ENCODE measurements around the gene ACR.
"Not testable (repeated sequence)": the region's sequence is repeated elsewhere in the genome, so short reads cannot be mapped to it uniquely, and the experiment has no call there.

ACR gene

GRCh38 chr22:50783033-50783879, 45.3 kb downstream of the ACR start, which contains the start of gene RABL2B:
RABL2B (minus strand) TSS chr22:50783636; CDS start chr22:50782294, 1,342 bp downstream.
- peak; percentile 88 for DNase-seq

DNA sequence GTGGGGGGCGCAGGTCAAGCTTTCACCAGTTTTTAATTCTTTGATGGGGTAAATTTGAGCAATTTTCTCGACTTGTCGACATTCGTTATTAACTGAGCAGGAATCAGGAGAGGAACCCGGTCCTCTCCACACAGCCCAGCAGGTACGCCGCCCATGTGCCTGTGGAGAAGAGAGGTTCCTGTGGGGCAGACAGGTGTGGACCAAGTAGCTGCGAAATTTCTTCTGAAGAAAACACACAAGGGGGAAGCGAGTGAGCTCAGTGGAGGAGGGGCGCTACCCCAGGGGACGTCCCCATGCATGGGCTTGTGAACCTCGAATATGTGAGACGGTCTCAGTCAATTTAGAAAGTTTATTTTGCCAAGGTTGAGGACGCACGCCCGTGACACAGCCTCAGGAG, 45.9 kb downstream of the ACR start:
- peak; percentile 43 for DNase-seq

DNA sequence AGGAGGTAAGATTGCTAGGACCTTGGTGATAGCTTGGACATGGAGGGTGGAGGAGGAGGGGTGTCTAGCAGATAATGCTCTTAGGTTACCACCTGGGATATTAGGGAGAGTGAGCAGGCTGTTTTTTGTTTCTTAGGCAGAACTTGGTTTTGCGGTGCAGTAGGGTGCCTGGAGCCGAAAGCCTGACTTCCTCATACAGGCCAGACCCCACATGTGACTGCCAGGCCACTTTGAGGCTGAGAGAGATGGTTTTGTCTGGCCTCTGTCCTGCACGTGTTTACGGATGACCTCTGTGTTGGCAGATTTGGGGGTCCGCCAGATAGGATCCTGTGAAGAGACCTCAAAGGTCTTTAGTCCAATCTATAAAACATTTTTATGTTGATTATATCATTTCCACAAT, 47.3 kb downstream of the ACR start:
- DNase-seq = not testable (repeated sequence)

- not testable (repeated sequence) for DNase-seq
Observed at GRCh38 chr22:50786936-50787335, 48.9 kb downstream of the ACR start.

All from CD4-positive, alpha-beta T cell treated with Interleukin-15 for 1 hour (primary cell).